Measurements from ENCODE around the gene NFAT5. TPM values are rescaled to one million over a fixed set of nuclear protein-coding genes. Genes with fewer than 3 reads are reported as not detected.
A peak's percentile ranks its signal among the peaks of the same experiment; 100 is the strongest.

The NFAT5 gene
- total and polyA plus RNA-seq, 7 donors, result 1.2 to 57.1 (median 39.4) TPM

GRCh38 chr16:69691980-69692911, 126.5 kb downstream of the NFAT5 start:
- WGBS, 2 donors, result 86 to 90% methylated on average over 4 of the region's 4 CpGs
- no peak overlapping the region for H3K4me3 ChIP-seq
- DNase-seq, result no peak
- H3K9me3 ChIP-seq, result no peaks in the 10 kb centered on the region
- H3K27ac ChIP-seq, result peak overlapping the region in 2 of 4 donors; percentile 24 to 46
- intact Hi-C loops (cut with DNase I), result loop anchor here (10.0 kb wide), 1 partner anchor 297 kb away; no protein-coding TSS in a partner anchor
- H3K4me1 ChIP-seq, result peaks cover 0 to 14% (median 7%) of the 10 kb centered on the region in 4 donors
- H3K36me3 ChIP-seq, result peaks cover 15 to 77% (median 39%) of the 10 kb centered on the region in 4 donors
- no peaks in the 10 kb centered on the region for H3K27me3 ChIP-seq
- TF ChIP-seq POLR2A (IDR thresholded peaks at IDR 0.05) (no peak), EP300 (IDR thresholded peaks at IDR 0.05) (no peak), CTCF (IDR thresholded peaks at IDR 0.05) (no peak), POLR2AphosphoS5 (IDR thresholded peaks at IDR 0.05) (no peak)

- H3K9me3 ChIP-seq, result no peaks in the 10 kb centered on the region
- DNase-seq, result no peak
- H3K27me3 ChIP-seq, result no peaks in the 10 kb centered on the region
- peaks cover 15 to 82% (median 41%) of the 10 kb centered on the region in 4 donors for H3K36me3 ChIP-seq
- 99% methylated on average over 2 of the region's 2 CpGs for WGBS, 2 donors
- H3K27ac ChIP-seq, result no peak overlapping the region
- peaks cover 0 to 14% (median 7%) of the 10 kb centered on the region in 4 donors for H3K4me1 ChIP-seq
- TF ChIP-seq POLR2AphosphoS5 (IDR thresholded peaks at IDR 0.05), result no peak
- no peak for TF ChIP-seq CTCF (IDR thresholded peaks at IDR 0.05)
- TF ChIP-seq POLR2A (IDR thresholded peaks at IDR 0.05), result no peak
- H3K4me3 ChIP-seq, result no peak overlapping the region
- intact Hi-C loops (cut with DNase I), result loop anchor here (10.0 kb wide), 1 partner anchor 299 kb away; no protein-coding TSS in a partner anchor
These were observed 128.2 kb downstream of the NFAT5 start for GRCh38 chr16:69693916-69694315.

GRCh38 chr16:69698404-69698803, 132.6 kb downstream of the NFAT5 start:
- TF ChIP-seq POLR2AphosphoS5 (IDR thresholded peaks at IDR 0.05) (no peak), CTCF (IDR thresholded peaks at IDR 0.05) (no peak)
- H3K4me3 ChIP-seq, result no peak overlapping the region
- intact Hi-C loops (cut with DNase I), result loop anchor here (10.0 kb wide), 1 partner anchor 304 kb away; no protein-coding TSS in a partner anchor
- no peaks in the 10 kb centered on the region for H3K27me3 ChIP-seq
- no peaks in the 10 kb centered on the region for H3K9me3 ChIP-seq
- peaks cover 15 to 47% (median 20%) of the 10 kb centered on the region in 4 donors for H3K36me3 ChIP-seq
- H3K27ac ChIP-seq, result no peak overlapping the region
- WGBS, 2 donors, result 90 to 93% methylated on average over 3 of the region's 3 CpGs
- no peaks in the 10 kb centered on the region for H3K4me1 ChIP-seq
- DNase-seq, result no peak

- Histone ChIP-seq H3K27ac (no peak overlapping the region), H3K4me3 (no peak overlapping the region), H3K27me3 (no peaks in the 10 kb centered on the region), H3K36me3 (peaks cover 5 to 38% (median 12%) of the 10 kb centered on the region in 4 donors), H3K4me1 (no peaks in the 10 kb centered on the region), H3K9me3 (no peaks in the 10 kb centered on the region)
- TF ChIP-seq CTCF (IDR thresholded peaks at IDR 0.05) (no peak), POLR2A (IDR thresholded peaks at IDR 0.05) (no peak), EP300 (IDR thresholded peaks at IDR 0.05) (no peak), POLR2AphosphoS5 (IDR thresholded peaks at IDR 0.05) (no peak)
- no peak for DNase-seq
- intact Hi-C loops (cut with DNase I), result loop anchor here (10.0 kb wide), 1 partner anchor 305 kb away; no protein-coding TSS in a partner anchor
- WGBS, 2 donors, result 92% methylated on average over 1 of the region's 1 CpG
These were observed 134.1 kb downstream of the NFAT5 start for GRCh38 chr16:69699915-69700314.
